GM12878 (cell line): ENCODE results near the gene HOOK2. TPM values are rescaled to one million over a fixed set of nuclear protein-coding genes. Genes with fewer than 3 reads are reported as not detected.

ENCODE experiments used
- CHD2 ChIP-seq: IDR thresholded peaks from 2 replicates; pipeline ENCODE4 v1.6.1; 2011; ENCODE audit warnings: low read depth, low read length, improper control_type of control experiment, borderline replicate concordance
- FOXK2 ChIP-seq: fragments of 450-650 bp; IDR thresholded peaks from 2 replicates; pipeline ENCODE4 v1.6.1; 2017; ENCODE audit warnings: mild to moderate bottlenecking, moderate library complexity
- HDAC2 ChIP-seq: fragments of 200-600 bp; sonication (generic); IDR thresholded peaks from 2 replicates; pipeline ENCODE4 v1.6.1; 2017
- MYC ChIP-seq: IDR thresholded peaks from 2 replicates; pipeline ENCODE4 v1.6.1; 2011; ENCODE audit warnings: mild to moderate bottlenecking, low read length, moderate library complexity, inconsistent platforms; ENCODE audit not compliant: insufficient read depth, insufficient replicate concordance, insufficient read length, severe bottlenecking
- PML ChIP-seq: IDR thresholded peaks from 2 replicates; pipeline ENCODE4 v1.6.1; 2012; ENCODE audit warnings: low read length, inconsistent platforms
- ZBTB4 ChIP-seq: fragments of 450-650 bp; formaldehyde crosslinking; IDR thresholded peaks from 2 replicates; pipeline ENCODE4 v1.4.0; 2022; ENCODE audit warnings: mild to moderate bottlenecking, moderate library complexity
- ZNF687 ChIP-seq: fragments of 450-650 bp; IDR thresholded peaks from 2 replicates; pipeline ENCODE4 v1.6.1; 2017; ENCODE audit warnings: mild to moderate bottlenecking, moderate library complexity
- polyA plus RNA-seq, 11 experiments: library from polyadenylated mRNA; depleted of rRNA in 4 of 11; unstranded in 6 of 11; stranded (reverse) in 5 of 11; fragments of >200 nt; fragmentation: Nextera tagmentation in 4 of 11; fragmentation: Illumina TruSeq in 1 of 11; extraction: Ambion mirVana in 4 of 11; extraction: Trizol in 1 of 11; gene quantifications; 1 replicate in 1 of 11; 2 replicates in 10 of 11; pipeline versions ENCODE4 v1.2.1 to v1.2.3, GENCODE V29; 2011 to 2016; ENCODE audit warnings: inconsistent platforms in 2 of 11, missing spikeins in 2 of 11, low read depth in 1 of 11
- total RNA-seq, 4 experiments: library from RNA; depleted of rRNA in 3 of 4; stranded (reverse); fragments of >200 nt in 3 of 4; fragmentation: Illumina TruSeq in 1 of 4; extraction: Trizol in 1 of 4; gene quantifications; 2 replicates each; pipeline versions ENCODE4 v1.2.1 to v1.2.3, GENCODE V29; 2013 to 2021
- TF ChIP-seq, protein P1 (sequence below): fragments of 450-650 bp; IDR thresholded peaks from 2 replicates; pipeline ENCODE4 v1.6.1; 2017; ENCODE audit warnings: low read depth, mild to moderate bottlenecking, moderate library complexity

Gene HOOK2
- total and polyA plus RNA-seq, 10 of the 15 experiments (the other 5 are each of a cell fraction or from before 2014, with no cell fraction given), result 1.5 to 9.6 (median 6.2) TPM

- TF ChIP-seq MYC (no peak), CHD2 (peak; percentile 88; the same call in 1 of the 2 replicates), ZNF687 (no peak), HDAC2 (peak; percentile 100), PML (peak; percentile 32; the same call in 1 of the 2 replicates), ZBTB4 (CRISPR knock-in tag) (no peak), FOXK2 (peak; percentile 98)
- TF ChIP-seq, protein P1, sequence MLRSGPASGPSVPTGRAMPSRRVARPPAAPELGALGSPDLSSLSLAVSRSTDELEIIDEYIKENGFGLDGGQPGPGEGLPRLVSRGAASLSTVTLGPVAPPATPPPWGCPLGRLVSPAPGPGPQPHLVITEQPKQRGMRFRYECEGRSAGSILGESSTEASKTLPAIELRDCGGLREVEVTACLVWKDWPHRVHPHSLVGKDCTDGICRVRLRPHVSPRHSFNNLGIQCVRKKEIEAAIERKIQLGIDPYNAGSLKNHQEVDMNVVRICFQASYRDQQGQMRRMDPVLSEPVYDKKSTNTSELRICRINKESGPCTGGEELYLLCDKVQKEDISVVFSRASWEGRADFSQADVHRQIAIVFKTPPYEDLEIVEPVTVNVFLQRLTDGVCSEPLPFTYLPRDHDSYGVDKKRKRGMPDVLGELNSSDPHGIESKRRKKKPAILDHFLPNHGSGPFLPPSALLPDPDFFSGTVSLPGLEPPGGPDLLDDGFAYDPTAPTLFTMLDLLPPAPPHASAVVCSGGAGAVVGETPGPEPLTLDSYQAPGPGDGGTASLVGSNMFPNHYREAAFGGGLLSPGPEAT, result peak; percentile 100
Measured at GRCh38 chr19:12736995-12737834, 38.1 kb downstream of the HOOK2 start, which contains the start of gene GET3 (continued).
